GM18951 (cell line): Measurements from ENCODE around the gene ARHGEF10L.
"Not testable (repeated sequence)": the region's sequence is repeated elsewhere in the genome, so short reads cannot be mapped to it uniquely, and the experiment has no call there.

Experiments
- POLR2A ChIP-seq: IDR thresholded peaks from 4 replicates; pipeline ENCODE4 v1.6.1; 2011; ENCODE audit warnings: mild to moderate bottlenecking; ENCODE audit not compliant: insufficient read length, insufficient read depth; ENCODE audit errors: extremely low read depth
- in situ Hi-C: fragments of 300-500 bp; cut with MboI; formaldehyde crosslinking; loops from one replicate; pipeline ENCODE4 v1.12.0; 2022; ENCODE audit warnings: low sequenced_read_pairs, mixed read lengths, inconsistent platforms; ENCODE audit not compliant: unreplicated experiment

ARHGEF10L gene

DNA sequence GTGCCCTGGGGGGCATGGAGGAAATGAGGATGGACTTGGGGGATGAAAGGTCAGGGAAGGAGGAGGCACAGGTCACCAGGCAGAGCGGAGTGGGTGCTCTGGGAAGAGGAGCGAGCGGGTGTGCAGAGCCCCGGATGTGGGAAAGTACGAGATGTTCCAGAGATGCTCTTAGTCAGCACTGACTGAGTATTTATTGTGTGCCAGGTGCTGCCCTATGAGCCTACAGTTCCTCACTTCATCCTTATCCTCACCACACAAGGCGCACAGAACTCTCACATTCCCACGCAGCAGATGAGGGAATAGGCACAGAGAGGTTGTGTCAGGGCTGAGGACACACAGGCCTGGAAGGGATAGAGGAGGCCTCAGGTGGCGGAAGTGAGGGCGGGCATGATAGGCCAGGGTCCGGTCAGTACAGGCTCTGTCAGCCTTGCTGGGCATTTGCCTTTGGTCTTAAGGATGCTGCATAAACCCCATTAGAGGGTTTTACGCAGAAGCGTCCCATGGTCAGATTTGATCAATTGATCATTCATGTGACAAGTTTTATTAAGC lies 77.3 kb downstream of the ARHGEF10L start:
- in situ Hi-C loops, result no loop called here
- TF ChIP-seq POLR2A, result no peak

DNA sequence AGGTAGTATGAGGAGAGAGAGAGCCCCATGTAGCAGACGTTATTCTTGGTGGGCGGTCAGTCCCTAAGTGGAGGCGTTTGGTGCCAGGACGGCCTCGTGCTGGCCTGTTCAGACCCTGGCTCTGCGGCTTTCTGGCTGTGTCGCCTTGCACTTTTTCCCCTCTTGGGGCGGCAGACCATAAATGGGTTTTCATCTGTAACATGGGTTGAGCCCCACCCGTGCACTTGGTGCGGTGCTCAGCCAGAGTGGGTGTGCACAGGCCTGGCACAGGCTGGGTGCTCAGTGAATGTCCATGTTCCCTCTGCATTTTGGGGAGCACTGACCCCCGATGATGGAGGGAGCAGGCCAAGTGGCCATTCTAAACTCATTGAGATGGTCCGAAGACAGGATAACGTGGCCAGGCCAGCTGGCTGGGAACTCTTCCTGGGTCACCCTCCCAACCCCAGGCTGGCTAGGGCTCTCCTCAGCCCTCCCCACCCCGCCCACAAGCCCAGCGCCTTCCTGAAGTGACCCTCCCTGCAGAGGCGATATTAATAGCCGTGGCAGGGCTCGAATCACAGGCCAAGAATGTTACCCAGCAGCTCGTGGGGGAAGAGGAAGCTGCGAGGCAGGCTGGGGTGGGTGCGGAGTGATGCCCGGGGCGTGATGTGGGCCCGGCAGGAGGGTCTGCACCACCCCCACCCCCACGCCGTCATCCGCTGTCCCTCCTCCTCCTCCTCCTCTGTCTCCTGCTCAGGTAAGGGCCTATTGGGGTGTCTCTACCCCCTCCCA lies 78.5 kb downstream of the ARHGEF10L start:
- in situ Hi-C loops, result no loop called here

DNA sequence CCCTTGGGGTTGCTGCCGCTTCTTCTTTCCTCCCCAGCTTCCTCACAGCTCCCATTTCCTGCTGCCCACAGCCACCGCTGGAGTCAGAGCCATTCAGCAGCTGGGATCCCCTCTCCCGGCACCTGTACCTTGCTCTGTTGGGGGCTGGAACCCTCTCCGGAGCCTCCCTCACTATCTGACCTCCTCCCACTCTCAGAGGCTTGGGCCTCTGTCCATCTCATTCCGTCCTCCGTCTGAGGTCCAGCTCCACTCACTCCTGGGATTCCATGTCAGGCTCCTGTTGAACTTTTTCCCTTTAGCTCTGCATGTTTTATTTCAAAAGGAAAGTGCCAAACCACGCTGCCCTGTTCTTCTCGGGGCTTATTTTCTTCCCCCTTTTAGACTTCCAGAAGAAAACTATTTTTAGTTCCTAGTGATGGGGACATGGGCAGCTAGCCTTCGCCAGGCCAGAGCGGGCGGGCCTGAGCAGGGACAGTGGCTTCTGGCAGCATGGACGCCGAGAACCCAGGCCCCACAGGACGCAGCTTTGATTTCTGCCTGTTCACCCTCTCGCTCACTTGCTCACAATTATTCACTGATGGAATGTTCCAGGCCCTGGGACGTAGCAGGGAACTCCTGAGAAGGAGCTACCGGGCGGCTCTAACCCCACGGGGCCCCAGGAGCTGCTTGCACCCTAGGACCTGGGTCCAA lies 79.2 kb downstream of the ARHGEF10L start:
- in situ Hi-C loops, result no loop called here

More for the DNA sequence above, 78.5 kb downstream of the ARHGEF10L start:
- TF ChIP-seq POLR2A, result no peak

DNA sequence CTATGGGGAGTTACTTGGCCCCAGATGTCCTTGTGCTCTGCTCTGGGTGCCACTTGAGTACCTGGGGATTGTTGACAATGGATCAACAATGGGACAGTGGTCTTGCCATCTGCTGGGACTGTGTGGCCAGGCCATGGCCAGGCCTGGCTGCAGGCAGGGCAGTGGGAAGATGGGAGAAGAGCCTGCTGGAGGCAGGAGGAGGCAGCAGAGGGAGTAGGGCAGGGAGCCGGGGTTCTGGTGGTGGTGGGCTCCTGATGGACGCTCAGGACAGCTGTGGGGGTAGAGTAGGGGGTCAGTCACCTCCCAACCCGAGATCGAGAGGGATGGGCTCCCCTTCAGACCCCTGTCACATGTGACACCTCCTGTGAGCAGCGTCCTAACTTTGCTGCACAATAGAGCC lies 81.0 kb downstream of the ARHGEF10L start:
- no peak for TF ChIP-seq POLR2A
- in situ Hi-C loops, result no loop called here

More for the DNA sequence above, 79.2 kb downstream of the ARHGEF10L start:
- no peak for TF ChIP-seq POLR2A

DNA sequence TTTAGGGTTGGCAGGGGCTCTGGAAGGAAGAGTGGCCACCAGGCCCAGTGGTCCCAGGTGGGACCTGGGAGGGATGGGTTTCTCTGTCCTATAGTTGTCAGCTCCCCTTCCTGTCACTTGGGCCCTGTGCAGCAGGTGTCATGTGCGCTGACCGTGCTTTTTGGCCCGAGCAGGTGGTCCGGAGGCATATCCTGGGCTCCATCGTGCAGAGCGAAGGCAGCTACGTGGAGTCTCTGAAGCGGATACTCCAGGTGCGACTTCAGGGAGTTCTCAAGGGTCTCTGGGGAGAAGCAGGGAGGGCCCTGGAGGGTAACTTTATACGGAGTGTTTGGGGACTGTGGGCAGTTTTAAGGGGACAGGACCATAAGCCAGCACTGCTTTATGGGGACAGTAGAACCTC lies 82.2 kb downstream of the ARHGEF10L start:
- in situ Hi-C loops, result no loop called here

DNA sequence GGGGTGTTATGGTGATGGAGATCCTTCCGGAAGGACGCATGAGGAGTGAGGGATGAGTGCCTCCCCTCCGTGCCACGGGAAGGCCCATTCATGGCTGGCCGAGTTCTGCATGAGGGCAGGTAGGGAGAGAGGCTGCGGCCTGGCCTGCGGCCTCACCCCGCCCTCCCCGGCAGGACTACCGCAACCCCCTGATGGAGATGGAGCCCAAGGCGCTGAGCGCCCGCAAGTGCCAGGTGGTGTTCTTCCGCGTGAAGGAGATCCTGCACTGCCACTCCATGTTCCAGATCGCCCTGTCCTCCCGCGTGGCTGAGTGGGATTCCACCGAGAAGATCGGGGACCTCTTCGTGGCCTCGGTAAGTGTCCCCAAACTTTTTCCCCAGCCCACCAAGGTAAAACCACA lies 83.3 kb downstream of the ARHGEF10L start:
- no peak for TF ChIP-seq POLR2A
- in situ Hi-C loops, result no loop called here

More for the DNA sequence above, 82.2 kb downstream of the ARHGEF10L start:
- TF ChIP-seq POLR2A, result no peak

DNA sequence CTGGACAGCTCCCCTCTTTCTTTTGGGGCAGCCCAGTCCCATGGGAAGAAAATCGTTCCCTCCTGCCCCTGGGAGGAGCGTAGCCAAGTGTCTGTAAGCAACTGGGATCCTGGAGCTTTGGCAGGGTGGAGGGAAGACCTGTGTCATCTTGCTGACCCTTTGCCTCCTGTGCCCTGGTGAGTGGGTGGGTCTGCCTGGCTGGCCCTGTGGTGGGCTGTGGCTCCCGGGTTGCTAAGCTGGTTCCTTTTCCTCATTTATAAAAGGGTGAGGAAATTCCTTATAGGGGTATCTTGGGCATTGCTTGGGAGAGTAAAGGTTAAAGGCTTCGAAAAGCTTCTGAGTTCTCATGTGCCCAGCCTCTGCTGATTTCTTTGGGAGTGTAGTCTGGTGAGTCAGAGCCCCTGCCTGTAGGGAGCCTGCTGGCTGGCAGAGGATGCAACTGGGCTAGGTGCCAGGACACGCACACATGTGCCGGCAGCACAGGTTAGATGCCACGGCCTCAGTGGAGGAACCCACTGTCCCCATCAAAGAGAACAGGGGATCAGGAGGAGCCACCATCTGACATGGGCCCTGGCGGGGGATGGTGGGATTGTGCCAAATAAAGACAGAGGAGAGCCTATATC lies 85.2 kb downstream of the ARHGEF10L start:
- no peak for TF ChIP-seq POLR2A
- in situ Hi-C loops, result no loop called here

DNA sequence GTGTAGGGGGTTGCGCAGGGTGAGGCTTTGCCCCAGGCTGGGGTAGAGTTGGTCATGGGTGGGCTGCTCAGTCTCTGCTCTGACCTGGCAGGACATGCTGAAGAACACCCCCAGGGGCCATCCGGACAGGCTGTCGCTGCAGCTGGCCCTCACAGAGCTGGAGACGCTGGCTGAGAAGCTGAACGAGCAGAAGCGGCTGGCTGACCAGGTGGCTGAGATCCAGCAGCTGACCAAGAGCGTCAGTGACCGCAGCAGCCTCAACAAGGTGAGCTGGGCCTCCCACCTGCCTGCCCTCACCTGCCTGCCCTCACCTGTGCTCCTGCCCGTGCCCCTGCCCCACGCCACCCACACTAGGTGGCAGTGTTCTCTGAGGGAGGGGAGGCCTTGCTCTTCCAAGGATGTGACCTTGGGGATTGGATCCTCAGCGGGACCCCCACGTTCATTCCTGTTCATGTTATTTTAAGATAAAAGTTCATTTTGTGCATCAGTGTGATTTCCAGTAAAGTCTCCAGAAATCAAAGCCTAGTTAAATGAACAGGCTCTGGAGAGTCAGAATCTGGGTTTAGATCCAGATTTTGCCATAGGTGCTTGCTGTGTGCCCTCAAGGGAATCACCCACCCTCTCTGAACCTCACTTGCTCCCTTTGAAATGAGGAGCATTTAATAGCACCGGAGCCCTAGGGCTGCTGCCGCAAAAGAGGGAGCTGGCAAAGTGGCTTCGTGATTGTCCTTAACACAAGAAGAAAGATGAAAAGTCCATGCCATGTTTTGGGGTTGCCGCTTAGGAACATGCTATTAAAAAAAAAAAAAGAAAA lies 87.9 kb downstream of the ARHGEF10L start:
- in situ Hi-C loops, result no loop called here
- TF ChIP-seq POLR2A, result no peak

DNA sequence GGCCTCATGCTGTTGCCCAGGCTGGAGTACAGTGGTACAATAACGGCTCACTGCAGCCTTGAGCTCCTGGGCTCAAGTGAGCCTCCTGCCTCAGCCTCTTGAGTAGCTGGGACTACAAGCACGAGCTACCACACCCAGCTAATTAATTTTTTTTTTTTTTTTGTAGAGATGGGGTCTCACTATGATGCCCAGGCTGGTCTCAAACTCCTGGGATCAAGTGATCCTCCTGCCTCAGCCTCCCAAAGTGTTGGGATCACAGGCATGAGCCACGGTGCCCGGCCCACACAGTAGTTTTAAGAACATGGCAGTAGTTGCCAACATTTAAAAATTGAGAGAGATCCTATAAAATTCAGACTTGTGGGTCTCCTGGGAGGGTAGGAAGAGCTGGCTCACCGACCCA lies 89.5 kb downstream of the ARHGEF10L start:
- in situ Hi-C loops, result not testable (repeated sequence)

DNA sequence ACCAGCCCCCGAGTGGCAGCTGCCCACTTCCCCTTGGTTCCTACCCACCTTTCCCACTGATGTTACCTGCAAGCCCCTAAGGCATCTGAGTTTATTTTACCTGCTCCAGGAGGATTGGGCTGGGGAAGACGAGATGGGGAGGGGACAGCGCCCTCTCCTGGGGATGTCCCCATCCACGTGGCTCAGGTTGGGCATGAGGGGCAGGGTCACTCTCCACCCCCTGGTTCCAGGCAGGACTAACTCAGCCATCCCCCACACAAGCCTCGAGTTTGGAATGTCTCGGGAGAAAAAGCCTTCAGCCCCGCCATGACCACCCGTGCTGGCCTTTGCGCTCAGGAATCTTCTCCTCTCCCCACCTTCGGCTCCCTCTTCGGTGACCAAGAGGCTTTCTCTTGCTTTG lies 90.0 kb downstream of the ARHGEF10L start:
- TF ChIP-seq POLR2A, result no peak
- in situ Hi-C loops, result no loop called here

DNA sequence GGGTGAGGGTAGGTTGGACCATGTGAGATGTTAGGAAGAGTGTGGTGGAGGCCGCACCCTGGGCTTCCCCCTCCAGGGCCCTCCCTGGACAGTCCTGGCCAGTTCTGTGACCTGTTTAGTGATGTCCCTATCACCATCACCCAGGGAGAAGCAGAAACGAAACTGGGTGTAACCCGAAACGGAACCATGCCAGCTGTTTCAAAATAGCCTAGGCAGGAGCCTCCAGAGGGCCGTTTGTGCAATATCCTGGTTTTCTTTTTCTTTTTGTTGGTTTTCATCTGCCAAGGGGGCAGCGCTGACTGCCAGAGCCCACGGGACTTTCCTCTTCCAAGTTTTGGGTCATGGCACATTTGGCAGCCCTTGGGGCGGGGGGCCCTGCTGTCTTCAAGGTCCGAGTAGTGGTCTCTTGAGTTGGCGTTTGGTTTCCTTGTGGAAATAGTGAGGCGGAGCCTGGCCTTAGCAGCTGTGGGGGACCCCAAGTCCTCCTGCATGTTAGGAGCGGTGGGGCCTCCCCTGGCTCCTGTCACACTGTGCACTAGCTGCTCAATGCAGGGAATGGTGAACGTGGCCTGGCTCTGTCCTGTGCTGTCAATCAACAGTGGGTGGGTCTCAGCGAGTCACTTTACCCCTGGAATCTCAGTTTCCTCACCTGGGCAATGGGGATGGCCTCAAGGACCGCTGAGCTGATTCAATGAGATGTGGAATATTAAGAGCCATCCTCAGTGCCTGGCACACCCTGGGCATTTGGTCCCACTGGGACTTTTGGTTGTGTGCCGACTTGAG lies 90.7 kb downstream of the ARHGEF10L start:
- in situ Hi-C loops, result no loop called here
- TF ChIP-seq POLR2A, result no peak

DNA sequence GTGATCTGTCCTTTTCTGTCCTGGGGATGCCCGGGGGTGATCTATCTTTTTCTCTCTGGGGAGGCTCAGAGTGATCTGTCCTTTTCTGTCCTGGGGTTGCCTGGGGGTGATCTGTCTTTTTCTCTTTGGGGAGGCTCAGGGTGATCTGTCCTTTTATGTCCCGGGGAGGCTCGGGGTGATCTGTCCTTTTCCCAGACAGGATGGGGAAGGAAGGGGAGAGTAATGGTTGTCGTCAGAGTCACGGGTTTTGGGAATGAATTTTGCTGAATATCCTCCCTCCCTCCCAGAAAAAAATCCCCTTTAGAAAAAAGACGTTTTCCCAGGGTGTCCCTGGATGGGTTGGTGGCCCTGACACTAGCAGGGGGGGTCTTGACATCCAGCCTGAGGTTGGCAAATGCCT lies 91.5 kb downstream of the ARHGEF10L start:
- in situ Hi-C loops, result no loop called here
- TF ChIP-seq POLR2A, result no peak
